Measurements from ENCODE around the gene LRRC59.
A peak's percentile ranks its signal among the peaks of the same experiment; 100 is the strongest.

LRRC59 gene

GRCh38 chr17:50349243-50349600 is 48.1 kb downstream of the LRRC59 start:
- in situ Hi-C loops (cut with HindIII; ENCODE audit: low sequenced_read_pairs): no loop called here

GRCh38 chr17:50348522-50349242 is 48.6 kb downstream of the LRRC59 start:
- H3K4me3 ChIP-seq (ENCODE audit: low read depth, low read length): peak overlapping the region; percentile 3
- in situ Hi-C loops (cut with HindIII; ENCODE audit: low sequenced_read_pairs): no loop called here
- TF ChIP-seq CTCF (IDR thresholded peaks at IDR 0.05; ENCODE audit: low read depth, low read length, missing control alignments): no peak
- no peak for DNase-seq (ENCODE audit: low read depth)

More at GRCh38 chr17:50349243-50349600, 48.1 kb downstream of the LRRC59 start:
- H3K4me3 ChIP-seq (ENCODE audit: low read depth, low read length): no peak overlapping the region
- TF ChIP-seq CTCF (IDR thresholded peaks at IDR 0.05; ENCODE audit: low read depth, low read length, missing control alignments): no peak
- no peak for DNase-seq (ENCODE audit: low read depth)

GRCh38 chr17:50347894-50348291 is 49.4 kb downstream of the LRRC59 start:
- no peak for TF ChIP-seq CTCF (IDR thresholded peaks at IDR 0.05; ENCODE audit: low read depth, low read length, missing control alignments)
- DNase-seq (ENCODE audit: low read depth): no peak
- in situ Hi-C loops (cut with HindIII; ENCODE audit: low sequenced_read_pairs): no loop called here
- H3K4me3 ChIP-seq (ENCODE audit: low read depth, low read length): peak overlapping the region; percentile 66

GRCh38 chr17:50347117-50347893 is 50.0 kb downstream of the LRRC59 start:
- in situ Hi-C loops (cut with HindIII; ENCODE audit: low sequenced_read_pairs): no loop called here
- TF ChIP-seq CTCF (IDR thresholded peaks at IDR 0.05; ENCODE audit: low read depth, low read length, missing control alignments): no peak
- DNase-seq (ENCODE audit: low read depth): no peak
- H3K4me3 ChIP-seq (ENCODE audit: low read depth, low read length): peak overlapping the region; percentile 66

- in situ Hi-C loops (cut with HindIII; ENCODE audit: low sequenced_read_pairs): no loop called here
- DNase-seq (ENCODE audit: low read depth): no peak
These were observed 50.8 kb downstream of the LRRC59 start for GRCh38 chr17:50346313-50347116.

More at GRCh38 chr17:50346313-50347116, 50.8 kb downstream of the LRRC59 start:
- TF ChIP-seq CTCF (IDR thresholded peaks at IDR 0.05; ENCODE audit: low read depth, low read length, missing control alignments): no peak
- peak overlapping the region; percentile 66 for H3K4me3 ChIP-seq (ENCODE audit: low read depth, low read length)
